Esophagus squamous epithelium (tissue), 5 donors: Measurements from ENCODE around the gene KIF17. TPM values are rescaled to one million over a fixed set of nuclear protein-coding genes. Genes with fewer than 3 reads are reported as not detected.
A peak's percentile ranks its signal among the peaks of the same experiment; 100 is the strongest.

Source experiments
- DNase-seq: peaks from one replicate; lab custom pipeline; 2025; lab: John Stamatoyannopoulos, UW
- H3K27ac ChIP-seq, 4 donors: fragments of 200-600 bp; sonication (generic); one replicate each; pipeline ENCODE4 v1.5.1; 2016 to 2019; ENCODE audit warnings: mild to moderate bottlenecking in 1 of 4
- H3K27me3 ChIP-seq, 4 donors: fragments of 200-600 bp; sonication (generic); 1 replicate in 3 of 4; 2 replicates in 1 of 4; pipeline versions ENCODE4 v1.5.1 to v1.6.0; 2017 to 2021; ENCODE audit warnings: antibody characterized with exemption in 1 of 4
- H3K36me3 ChIP-seq, 3 donors: fragments of 200-600 bp; sonication (generic); one replicate each; pipeline ENCODE4 v1.5.1; 2016 to 2019
- H3K4me1 ChIP-seq, 3 donors: fragments of 200-600 bp; sonication (generic); one replicate each; pipeline ENCODE4 v1.5.1; 2017 to 2019
- H3K4me3 ChIP-seq, 4 donors: fragments of 200-600 bp; sonication (generic); 1 replicate in 3 of 4; 2 replicates in 1 of 4; pipeline ENCODE4 v1.5.1; 2016 to 2019; ENCODE audit warnings: mild to moderate bottlenecking in 2 of 4, moderate library complexity in 1 of 4
- H3K9me3 ChIP-seq, 3 donors: fragments of 200-600 bp; sonication (generic); one replicate each; pipeline ENCODE4 v1.5.1; 2016 to 2019
- CTCF ChIP-seq, 6 experiments: fragments of 450-650 bp in 4 of 6; fragments of 200-600 bp in 2 of 6; sonication (generic) in 2 of 6; IDR thresholded peaks; one replicate each; pipeline ENCODE4 v1.5.1; 2016 to 2019; ENCODE audit warnings: antibody characterized with exemption in 6 of 6, mild to moderate bottlenecking in 4 of 6, moderate library complexity in 4 of 6
- POLR2A ChIP-seq, 4 donors: fragments of 450-650 bp; IDR thresholded peaks; one replicate each; pipeline ENCODE4 v1.6.1; 2017; ENCODE audit warnings: antibody characterized with exemption in 4 of 4, mild to moderate bottlenecking in 4 of 4, moderate library complexity in 3 of 4
- WGBS, 2 donors: methylation state at CpG; one replicate each; pipeline ENCODE4 v1.1.5; 2018; 5-methylcytosine and 5-hydroxymethylcytosine counted together
- intact Hi-C: fragments of 100-400 bp; cut with DNase I; formaldehyde crosslinking; loops from one replicate; pipeline ENCODE4 v1.15.0; 2022
- total RNA-seq, 4 donors: library from RNA; depleted of rRNA; stranded (reverse); fragments of >200 nt; gene quantifications; one replicate each; pipeline ENCODE4 v1.1.0, GENCODE V29; 2016
- donor health status: DM: yes; HTN: yes; CAD: no.

KIF17 gene
- total RNA-seq, 4 donors from 2014 or later: 0.57 to 1.9 (median 0.85) TPM; not detected in 1

GRCh38 chr1:20661207-20662109, 56.3 kb downstream of the KIF17 start, which contains the start of gene DDOST:
Gene DDOST (minus strand): TSS chr1:20661369. CDS start chr1:20661350, 19 bp downstream.
- intact Hi-C loops: no loop called here
- WGBS, 2 donors: 23% methylated on average over 7 of the region's 58 CpGs; no CpG with 5 or more reads in 1 of the 2 donors
- H3K4me1 ChIP-seq: peaks cover 8 to 42% (median 15%) of the 10 kb centered on the region in 3 donors

GRCh38 chr1:20660847-20661206, 57.0 kb downstream of the KIF17 start:
- intact Hi-C loops: no loop called here
- TF ChIP-seq CTCF (IDR thresholded peaks at IDR 0.05) (no peak), POLR2A (IDR thresholded peaks at IDR 0.05) (no peak)
- no peaks in the 10 kb centered on the region for H3K27me3 ChIP-seq
- H3K4me3 ChIP-seq: peak overlapping the region; percentile 82 to 95 (median 90)
- no peaks in the 10 kb centered on the region for H3K9me3 ChIP-seq
- H3K27ac ChIP-seq: peak overlapping the region; percentile 77 to 91 (median 84)
- no peak for DNase-seq
- H3K36me3 ChIP-seq: peaks cover 4 to 34% (median 5%) of the 10 kb centered on the region in 3 donors
- H3K4me1 ChIP-seq: peaks cover 8 to 42% (median 15%) of the 10 kb centered on the region in 3 donors
- WGBS, 2 donors: 1 to 2% methylated on average over 16 to 17 of the region's 20 CpGs

More at GRCh38 chr1:20661207-20662109, 56.3 kb downstream of the KIF17 start, which contains the start of gene DDOST:
- H3K9me3 ChIP-seq: no peaks in the 10 kb centered on the region
- TF ChIP-seq POLR2A (IDR thresholded peaks at IDR 0.05) (peak in 1 of 4 donors; percentile 27), CTCF (IDR thresholded peaks at IDR 0.05) (peak; percentile 20 to 61 (median 48))
- H3K4me3 ChIP-seq: peak within 1 kb of the TSS; percentile 82 to 95 (median 90)
- H3K27me3 ChIP-seq: no peaks in the 10 kb centered on the region
- peak; percentile 79 for DNase-seq
- peak within 1 kb of the TSS; percentile 77 to 91 (median 84) for H3K27ac ChIP-seq
- H3K36me3 ChIP-seq: peaks cover 0 to 28% (median 0%) of the 10 kb centered on the region in 3 donors

GRCh38 chr1:20660363-20660762, 57.4 kb downstream of the KIF17 start:
- H3K4me3 ChIP-seq: peak overlapping the region; percentile 82 to 95 (median 90)
- no peaks in the 10 kb centered on the region for H3K27me3 ChIP-seq
- peaks cover 8 to 42% (median 15%) of the 10 kb centered on the region in 3 donors for H3K4me1 ChIP-seq
- TF ChIP-seq POLR2A (IDR thresholded peaks at IDR 0.05) (no peak), CTCF (IDR thresholded peaks at IDR 0.05) (no peak)
- 15 to 19% methylated on average over 3 of the region's 3 CpGs for WGBS, 2 donors
- DNase-seq: no peak
- H3K9me3 ChIP-seq: no peaks in the 10 kb centered on the region
- H3K36me3 ChIP-seq: peaks cover 8 to 39% (median 10%) of the 10 kb centered on the region in 3 donors
- intact Hi-C loops: no loop called here
- peak overlapping the region in 3 of 4 donors; percentile 77 to 90 (median 78) for H3K27ac ChIP-seq

GRCh38 chr1:20658166-20658915, 59.5 kb downstream of the KIF17 start:
- Histone ChIP-seq H3K27ac (no peak overlapping the region), H3K4me3 (no peak overlapping the region), H3K36me3 (peaks cover 17 to 59% (median 28%) of the 10 kb centered on the region in 3 donors), H3K4me1 (peaks cover 8 to 42% (median 15%) of the 10 kb centered on the region in 3 donors), H3K9me3 (no peaks in the 10 kb centered on the region), H3K27me3 (no peaks in the 10 kb centered on the region)
- WGBS, 2 donors: 80 to 86% methylated on average over 14 to 16 of the region's 16 CpGs
- TF ChIP-seq POLR2A (IDR thresholded peaks at IDR 0.05): no peak
- TF ChIP-seq CTCF (IDR thresholded peaks at IDR 0.05): no peak
- intact Hi-C loops: no loop called here
- DNase-seq: no peak
